ENCODE measurements around the gene KCNQ5. TPM values are rescaled to one million over a fixed set of nuclear protein-coding genes. Genes with fewer than 3 reads are reported as not detected.

KCNQ5 gene
- polyA plus RNA-seq, 1 donor (not counting 4 experiments of a cell fraction or from before 2014, with no cell fraction given): 3.4 TPM

GRCh38 chr6:72842140-72842539, 220.3 kb downstream of the KCNQ5 start:
- Histone ChIP-seq H3K4me1 (ENCODE audit: control insufficient read depth, extremely low read depth, insufficient read depth, low read length) (no peaks in the 10 kb centered on the region), H3K9ac (ENCODE audit: control insufficient read depth, extremely low read depth, insufficient read depth, low read length) (no peak overlapping the region), H3K36me3 (ENCODE audit: control insufficient read depth in 2 of 2, extremely low read depth in 1 of 2, insufficient read depth in 2 of 2, low read length in 2 of 2) (no peaks in the 10 kb centered on the region), H3K79me2 (ENCODE audit: control insufficient read depth, insufficient read depth, low read length) (no peaks in the 10 kb centered on the region), H2AFZ (ENCODE audit: control insufficient read depth, low read length) (no peak overlapping the region), H3K9me3 (ENCODE audit: control insufficient read depth, low read depth, low read length) (no peaks in the 10 kb centered on the region), H4K20me1 (ENCODE audit: control insufficient read depth, extremely low read depth, insufficient read depth, low read length) (no peaks in the 10 kb centered on the region), H3K4me2 (ENCODE audit: control insufficient read depth, extremely low read depth, insufficient read depth, low read depth, low read length) (no peak overlapping the region), H3K27me3 (ENCODE audit: control insufficient read depth, extremely low read depth, insufficient read depth, low read length) (no peaks in the 10 kb centered on the region), H3K9me1 (ENCODE audit: control insufficient read depth, extremely low read depth, insufficient read depth, low read length) (no peaks in the 10 kb centered on the region), H3K27ac (ENCODE audit: control insufficient read depth, insufficient read depth, low read length) (no peak overlapping the region), H3K4me3 (ENCODE audit: control insufficient read depth in 2 of 3, extremely low read depth in 1 of 3, insufficient read depth in 2 of 3, low read depth in 1 of 3, low read length in 3 of 3) (no peak overlapping the region)
- FAIRE-seq (no peak), DNase-seq (ENCODE audit: low read depth, low spot score) (no peak)
- dilution Hi-C loops (cut with MboI; ENCODE audit: extremely low pct_ligation_motif_present, low sequenced_read_pairs): no loop called here
- TF ChIP-seq EZH2 (IDR thresholded peaks at IDR 0.05; ENCODE audit: low read length): no peak
- no peak for TF ChIP-seq CTCF (optimal IDR thresholded peaks at IDR 0.05 in 1 of 3, IDR thresholded peaks at IDR 0.05 in 1 of 3, conservative IDR thresholded peaks at IDR 0.05 in 1 of 3; ENCODE audit: extremely low read depth in 1 of 3, insufficient read depth in 2 of 3, low read length in 3 of 3)

DNA sequence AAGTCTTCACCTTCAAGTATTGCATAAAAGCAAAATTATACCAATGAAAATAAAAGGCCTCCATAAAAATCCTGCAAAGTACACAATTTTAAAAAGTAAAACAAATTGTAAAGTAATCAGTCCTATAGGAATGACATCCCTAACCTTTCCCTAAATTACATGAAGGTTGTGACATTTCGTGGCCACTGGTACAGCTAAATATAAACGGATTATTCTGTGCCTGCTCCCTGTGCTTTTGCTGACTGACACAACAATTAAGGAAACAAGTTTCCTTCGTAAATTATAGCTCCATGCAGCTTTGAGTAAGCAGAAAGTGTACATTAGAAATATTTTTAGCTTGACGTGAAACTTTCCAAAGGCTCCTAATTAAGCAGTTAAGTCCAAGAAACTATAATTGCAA, 222.8 kb downstream of the KCNQ5 start:
- no peaks in the 10 kb centered on the region for H3K9me3 ChIP-seq (ENCODE audit: control insufficient read depth, low read depth, low read length)
- no peak overlapping the region for H3K27ac ChIP-seq (ENCODE audit: control insufficient read depth, insufficient read depth, low read length)
- H3K79me2 ChIP-seq (ENCODE audit: control insufficient read depth, insufficient read depth, low read length): no peaks in the 10 kb centered on the region
- FAIRE-seq (no peak), DNase-seq (ENCODE audit: low read depth, low spot score) (no peak)
- no peaks in the 10 kb centered on the region for H3K9me1 ChIP-seq (ENCODE audit: control insufficient read depth, extremely low read depth, insufficient read depth, low read length)
- no peaks in the 10 kb centered on the region for H3K36me3 ChIP-seq (ENCODE audit: control insufficient read depth in 2 of 2, extremely low read depth in 1 of 2, insufficient read depth in 2 of 2, low read length in 2 of 2)
- no peak overlapping the region for H3K9ac ChIP-seq (ENCODE audit: control insufficient read depth, extremely low read depth, insufficient read depth, low read length)
- no peaks in the 10 kb centered on the region for H3K27me3 ChIP-seq (ENCODE audit: control insufficient read depth, extremely low read depth, insufficient read depth, low read length)
- H3K4me1 ChIP-seq (ENCODE audit: control insufficient read depth, extremely low read depth, insufficient read depth, low read length): no peaks in the 10 kb centered on the region
- H2AFZ ChIP-seq (ENCODE audit: control insufficient read depth, low read length): no peak overlapping the region
- no peak for TF ChIP-seq CTCF (optimal IDR thresholded peaks at IDR 0.05 in 1 of 3, IDR thresholded peaks at IDR 0.05 in 1 of 3, conservative IDR thresholded peaks at IDR 0.05 in 1 of 3; ENCODE audit: extremely low read depth in 1 of 3, insufficient read depth in 2 of 3, low read length in 3 of 3)
- no peaks in the 10 kb centered on the region for H4K20me1 ChIP-seq (ENCODE audit: control insufficient read depth, extremely low read depth, insufficient read depth, low read length)
- dilution Hi-C loops (cut with MboI; ENCODE audit: extremely low pct_ligation_motif_present, low sequenced_read_pairs): no loop called here
- no peak overlapping the region for H3K4me2 ChIP-seq (ENCODE audit: control insufficient read depth, extremely low read depth, insufficient read depth, low read depth, low read length)
- H3K4me3 ChIP-seq (ENCODE audit: control insufficient read depth in 2 of 3, extremely low read depth in 1 of 3, insufficient read depth in 2 of 3, low read depth in 1 of 3, low read length in 3 of 3): no peak overlapping the region

All from keratinocyte (primary cell).